HEK293 (cell line): ENCODE measurements around the gene ASCL3.

Source experiments
- CTCF ChIA-PET: fragments of 350-600 bp; formaldehyde crosslinking; extraction: SDS; loops from one replicate; lab custom pipeline; 2021; ENCODE audit warnings: antibody characterized with exemption; lab: Yijun Ruan, JAX
- POLR2A ChIA-PET: fragments of 300-600 bp; formaldehyde crosslinking; extraction: SDS; loops from one replicate; lab custom pipeline; 2020; ENCODE audit warnings: antibody characterized with exemption, inconsistent platforms; lab: Yijun Ruan, JAX
- H3K27ac ChIP-seq: fragments of 200-500 bp; sonication (Bioruptor generic); 2 replicates; pipeline ENCODE4 v1.5.1; 2014; ENCODE audit warnings: low read depth, low read length, control low read depth, inconsistent platforms; ENCODE audit errors: extremely low read depth
- H3K36me3 ChIP-seq, 2 experiments: fragments of 200-500 bp in 1 of 2; sonication (Bioruptor generic) in 1 of 2; 1 replicate in 1 of 2; 2 replicates in 1 of 2; pipeline ENCODE4 v1.5.1; 2014 to 2017; ENCODE audit warnings: inconsistent platforms in 2 of 2, low read length in 2 of 2; ENCODE audit not compliant: control insufficient read depth in 2 of 2, insufficient read depth in 1 of 2
- H3K4me1 ChIP-seq: fragments of 200-500 bp; sonication (Bioruptor generic); 2 replicates; pipeline ENCODE4 v1.5.1; 2014; ENCODE audit warnings: mild to moderate bottlenecking, low read length, inconsistent platforms; ENCODE audit not compliant: control insufficient read depth, insufficient read depth
- H3K4me3 ChIP-seq: 2 replicates; pipeline ENCODE4 v1.5.1; 2011; ENCODE audit warnings: low read depth, mild to moderate bottlenecking, control low read depth, low read length, moderate library complexity
- H3K9me3 ChIP-seq: fragments of 200-500 bp; sonication (Bioruptor generic); 2 replicates; pipeline ENCODE4 v1.5.1; 2014; ENCODE audit warnings: low read depth, low read length, inconsistent platforms; ENCODE audit not compliant: control insufficient read depth, insufficient read depth
- BCL11B ChIP-seq: fragments of 450-650 bp; formaldehyde crosslinking; IDR thresholded peaks from 2 replicates; pipeline ENCODE4 v1.5.1; 2016; ENCODE audit warnings: low read depth, missing biosample characterization, missing genetic modification characterization
- GLIS1 ChIP-seq: fragments of 450-650 bp; formaldehyde crosslinking; IDR thresholded peaks from 2 replicates; pipeline ENCODE4 v1.5.1; 2016; ENCODE audit warnings: missing biosample characterization, missing genetic modification characterization
- HIC1 ChIP-seq: fragments of 450-650 bp; formaldehyde crosslinking; IDR thresholded peaks from 2 replicates; pipeline ENCODE4 v1.5.1; 2016; ENCODE audit warnings: missing biosample characterization, missing genetic modification characterization
- KLF1 ChIP-seq: fragments of 450-650 bp; formaldehyde crosslinking; IDR thresholded peaks from 2 replicates; pipeline ENCODE4 v1.5.1; 2016; ENCODE audit warnings: missing biosample characterization, missing genetic modification characterization
- PRDM1 ChIP-seq: fragments of 450-650 bp; formaldehyde crosslinking; IDR thresholded peaks from 2 replicates; pipeline ENCODE4; 2016; ENCODE audit warnings: missing biosample characterization, missing genetic modification characterization
- REPIN1 ChIP-seq: fragments of 450-650 bp; formaldehyde crosslinking; IDR thresholded peaks from 2 replicates; pipeline ENCODE4 v1.5.1; 2017; ENCODE audit warnings: missing biosample characterization, missing genetic modification characterization, low read depth
- SALL2 ChIP-seq: fragments of 450-650 bp; formaldehyde crosslinking; IDR thresholded peaks from 2 replicates; pipeline ENCODE4 v1.5.0; 2017; ENCODE audit warnings: missing biosample characterization, mild to moderate bottlenecking, missing genetic modification characterization, borderline replicate concordance
- SP3 ChIP-seq: fragments of 450-650 bp; formaldehyde crosslinking; IDR thresholded peaks from 2 replicates; pipeline ENCODE4 v1.5.1; 2016; ENCODE audit warnings: missing biosample characterization, missing genetic modification characterization
- TRIM28 ChIP-seq: IDR thresholded peaks from 2 replicates; pipeline ENCODE4 v1.6.1; 2011; ENCODE audit warnings: low read length, control low read depth, borderline replicate concordance
- ZFP37 ChIP-seq: fragments of 450-650 bp; formaldehyde crosslinking; IDR thresholded peaks from 2 replicates; pipeline ENCODE4 v1.5.1; 2016; ENCODE audit warnings: missing biosample characterization, missing genetic modification characterization
- ZNF133 ChIP-seq: fragments of 450-650 bp; formaldehyde crosslinking; IDR thresholded peaks from 2 replicates; pipeline ENCODE4 v1.5.1; 2016; ENCODE audit warnings: missing biosample characterization, missing genetic modification characterization
- ZNF140 ChIP-seq: fragments of 450-650 bp; formaldehyde crosslinking; IDR thresholded peaks from 2 replicates; pipeline ENCODE4 v1.5.1; 2016; ENCODE audit warnings: missing biosample characterization, missing genetic modification characterization
- ZNF169 ChIP-seq: fragments of 450-650 bp; formaldehyde crosslinking; IDR thresholded peaks from 2 replicates; pipeline ENCODE4 v1.5.1; 2016; ENCODE audit warnings: missing biosample characterization, missing genetic modification characterization
- ZNF214 ChIP-seq: fragments of 450-650 bp; formaldehyde crosslinking; IDR thresholded peaks from 2 replicates; pipeline ENCODE4 v1.5.1; 2017; ENCODE audit warnings: missing biosample characterization, mild to moderate bottlenecking, missing genetic modification characterization, borderline replicate concordance
- ZNF248 ChIP-seq: fragments of 450-650 bp; formaldehyde crosslinking; IDR thresholded peaks from 2 replicates; pipeline ENCODE4 v1.5.1; 2017; ENCODE audit warnings: missing biosample characterization, missing genetic modification characterization
- ZNF366 ChIP-seq: fragments of 450-650 bp; formaldehyde crosslinking; conservative IDR thresholded peaks from 2 replicates; pipeline ENCODE4 v1.5.1; 2016; ENCODE audit warnings: missing biosample characterization, missing genetic modification characterization
- ZNF488 ChIP-seq: fragments of 450-650 bp; formaldehyde crosslinking; IDR thresholded peaks from 2 replicates; pipeline ENCODE4 v1.5.1; 2016; ENCODE audit warnings: missing biosample characterization, missing genetic modification characterization
- ZNF513 ChIP-seq: fragments of 450-650 bp; IDR thresholded peaks from 2 replicates; pipeline ENCODE4 v1.5.1; 2018; ENCODE audit warnings: missing biosample characterization, missing genetic modification characterization
- ZNF518A ChIP-seq: fragments of 450-650 bp; formaldehyde crosslinking; conservative IDR thresholded peaks from 2 replicates; pipeline ENCODE4 v1.5.1; 2016; ENCODE audit warnings: low read depth, missing biosample characterization, missing genetic modification characterization
- ZNF530 ChIP-seq: fragments of 450-650 bp; formaldehyde crosslinking; IDR thresholded peaks from 2 replicates; pipeline ENCODE4 v1.5.1; 2016; ENCODE audit warnings: low read depth, missing biosample characterization, missing genetic modification characterization
- ZNF548 ChIP-seq: fragments of 450-650 bp; formaldehyde crosslinking; IDR thresholded peaks from 2 replicates; pipeline ENCODE4 v1.5.1; 2016; ENCODE audit warnings: missing biosample characterization, missing genetic modification characterization
- ZNF639 ChIP-seq: fragments of 450-650 bp; formaldehyde crosslinking; IDR thresholded peaks from 2 replicates; pipeline ENCODE4 v1.5.1; 2016; ENCODE audit warnings: missing biosample characterization, missing genetic modification characterization
- ZNF785 ChIP-seq: fragments of 450-650 bp; formaldehyde crosslinking; IDR thresholded peaks from 2 replicates; pipeline ENCODE4 v1.5.1; 2016; ENCODE audit warnings: missing biosample characterization, missing genetic modification characterization
- ZNF837 ChIP-seq: fragments of 450-650 bp; formaldehyde crosslinking; IDR thresholded peaks from 2 replicates; pipeline ENCODE4 v1.5.1; 2016; ENCODE audit warnings: missing biosample characterization, missing genetic modification characterization
- ZSCAN23 ChIP-seq: fragments of 450-650 bp; formaldehyde crosslinking; IDR thresholded peaks from 2 replicates; pipeline ENCODE4 v1.5.1; 2016; ENCODE audit warnings: missing biosample characterization, missing genetic modification characterization
- ZSCAN4 ChIP-seq: fragments of 450-650 bp; formaldehyde crosslinking; IDR thresholded peaks from 2 replicates; pipeline ENCODE4 v1.5.1; 2017; ENCODE audit warnings: missing biosample characterization, missing genetic modification characterization

ASCL3 gene

GRCh38 chr11:8934742-8935488 is 7.9 kb downstream of the ASCL3 start (continued):
- TF ChIP-seq ZNF488 = no peak
- TF ChIP-seq ZNF140 (tag by site-specific recombination) = no peak
- no peak for TF ChIP-seq ZNF366 (tag by site-specific recombination)
- TF ChIP-seq ZNF214 (tag by site-specific recombination) = no peak
- no peak for TF ChIP-seq ZSCAN4 (tag by site-specific recombination)
- no peak for TF ChIP-seq ZNF639 (tag by site-specific recombination)
- TF ChIP-seq ZNF837 (tag by site-specific recombination) = no peak
- TF ChIP-seq GLIS1 (tag by site-specific recombination) = no peak
- TF ChIP-seq ZNF513 = no peak
- TF ChIP-seq SP3 (tag by site-specific recombination) = peak; percentile 37
- TF ChIP-seq TRIM28 = no peak
- TF ChIP-seq HIC1 = 0 out of 2 replicates have a peak, but pooled peaks have one; percentile 22
- no peak for TF ChIP-seq ZFP37 (tag by site-specific recombination)

GRCh38 chr11:8933931-8934330 is 8.9 kb downstream of the ASCL3 start:
- CTCF ChIA-PET = interaction anchor here (0.7 to 1.1 kb wide), 6 partner anchors 15 to 707 kb away, joined by 3 to 5 read pairs (median 4); no protein-coding TSS in a partner anchor
- no peak overlapping the region for H3K4me3 ChIP-seq
- POLR2A ChIA-PET = no interaction called here
- TF ChIP-seq ZSCAN23 (tag by site-specific recombination) (no peak), ZNF785 (tag by site-specific recombination) (no peak), SALL2 (tag by site-specific recombination) (no peak), KLF1 (tag by site-specific recombination) (no peak), ZNF133 (tag by site-specific recombination) (no peak), ZNF169 (tag by site-specific recombination) (no peak), BCL11B (tag by site-specific recombination) (no peak), PRDM1 (tag by site-specific recombination) (no peak), ZNF530 (tag by site-specific recombination) (no peak), ZNF248 (tag by site-specific recombination) (no peak), ZNF518A (tag by site-specific recombination) (no peak), ZNF548 (no peak), REPIN1 (tag by site-specific recombination) (no peak)

More at GRCh38 chr11:8933931-8934330, 8.9 kb downstream of the ASCL3 start:
- Histone ChIP-seq H3K27ac (no peak overlapping the region), H3K36me3 (peaks cover 0 to 3% of the 10 kb centered on the region in 2 experiments; a peak in 1 of 3 replicates), H3K9me3 (no peaks in the 10 kb centered on the region), H3K4me1 (no peaks in the 10 kb centered on the region)
